DLD1 (cell line): Measurements from ENCODE around the gene KRT33B.

Experiments used
- in situ Hi-C: cut with HindIII; loops from 2 replicates; pipeline ENCODE4 v1.10.0; 2017; ENCODE audit warnings: low sequenced_read_pairs

Gene KRT33B

DNA sequence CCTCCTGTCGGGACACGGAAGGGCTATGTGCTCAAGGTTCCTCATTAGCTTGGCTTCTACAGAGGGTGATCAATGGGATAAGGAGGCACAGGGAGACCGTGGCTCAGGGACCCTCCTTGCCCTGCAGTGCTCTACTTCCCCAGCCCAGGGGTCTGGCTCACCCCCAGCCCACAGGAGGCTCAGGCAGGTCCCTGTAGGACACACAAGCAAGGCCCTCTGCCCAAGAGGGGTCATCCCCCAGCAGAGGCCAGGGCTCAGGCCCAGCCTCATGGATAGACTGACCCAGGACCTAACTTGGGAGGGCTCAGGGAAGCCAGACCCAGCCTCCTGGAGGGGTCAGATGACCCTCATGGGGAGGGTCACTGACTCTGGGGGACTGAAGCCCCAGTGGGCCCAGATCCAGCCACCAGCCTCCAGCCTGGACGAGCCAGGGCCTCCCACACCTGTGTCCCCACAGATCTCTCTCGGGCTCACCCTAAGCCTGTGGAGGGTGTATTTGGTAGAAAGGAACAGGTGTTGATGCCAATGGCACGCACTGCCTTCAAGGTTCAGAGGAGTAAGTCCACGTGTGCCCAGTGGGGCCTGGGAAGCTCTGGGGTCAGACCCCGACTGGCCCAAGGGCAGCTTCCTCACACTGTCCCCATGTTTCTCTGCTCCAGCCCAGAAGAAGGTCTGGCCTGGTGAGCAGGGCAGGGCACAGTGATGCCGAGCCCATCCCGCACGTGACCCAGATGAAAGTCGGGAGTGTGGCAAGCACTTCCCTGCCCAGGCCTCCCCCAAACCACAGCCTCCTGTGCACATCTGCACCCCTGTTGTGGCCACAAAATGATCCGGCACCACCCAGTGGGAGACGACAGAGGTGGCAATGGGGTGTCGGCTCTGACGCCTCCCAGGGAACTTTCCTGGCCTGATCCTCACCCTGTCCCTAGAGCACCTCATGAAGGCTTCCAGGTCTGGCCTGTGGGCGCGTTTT lies 43.2 kb downstream of the KRT33B start:
- in situ Hi-C loops, result no loop called here

DNA sequence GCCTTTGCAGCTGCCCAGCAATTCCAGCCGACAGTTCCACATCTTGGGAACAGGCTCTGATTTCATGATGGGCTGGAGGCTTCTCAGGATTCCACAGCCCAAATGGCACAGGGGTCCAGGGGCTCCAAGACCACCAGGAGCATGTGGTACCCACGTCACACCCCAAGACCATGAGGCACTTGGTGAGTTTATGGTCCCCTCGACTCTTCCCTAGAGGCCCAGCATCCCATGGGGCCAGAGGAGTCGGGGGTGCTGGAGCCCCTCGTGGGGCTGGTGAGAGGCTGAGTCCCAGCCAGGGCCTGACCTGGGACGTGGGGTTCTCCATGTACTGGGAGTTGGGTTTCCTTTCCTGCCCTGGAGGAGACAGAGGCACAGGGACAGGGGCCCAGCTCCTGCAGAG lies 44.0 kb downstream of the KRT33B start:
- in situ Hi-C loops, result no loop called here

DNA sequence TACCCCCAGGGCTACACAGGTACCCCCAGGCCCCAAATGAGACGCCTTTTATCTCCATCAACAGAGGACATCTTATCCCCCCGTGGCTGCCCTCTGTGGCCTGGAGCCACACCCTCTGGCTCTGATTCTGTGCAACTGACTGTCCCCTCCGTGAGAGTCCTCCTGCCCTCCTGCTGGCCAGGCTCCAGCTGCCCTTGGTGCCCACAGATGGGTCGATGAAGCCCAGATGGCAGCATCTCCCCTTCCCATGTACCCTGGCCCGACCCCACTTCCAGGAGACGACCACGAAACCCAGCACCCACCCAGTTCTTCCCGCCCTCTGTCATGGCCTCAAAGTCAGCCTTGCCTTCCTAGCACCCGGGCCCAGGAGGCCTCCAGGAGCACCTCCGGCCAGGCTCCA lies 44.5 kb downstream of the KRT33B start:
- in situ Hi-C loops, result no loop called here

DNA sequence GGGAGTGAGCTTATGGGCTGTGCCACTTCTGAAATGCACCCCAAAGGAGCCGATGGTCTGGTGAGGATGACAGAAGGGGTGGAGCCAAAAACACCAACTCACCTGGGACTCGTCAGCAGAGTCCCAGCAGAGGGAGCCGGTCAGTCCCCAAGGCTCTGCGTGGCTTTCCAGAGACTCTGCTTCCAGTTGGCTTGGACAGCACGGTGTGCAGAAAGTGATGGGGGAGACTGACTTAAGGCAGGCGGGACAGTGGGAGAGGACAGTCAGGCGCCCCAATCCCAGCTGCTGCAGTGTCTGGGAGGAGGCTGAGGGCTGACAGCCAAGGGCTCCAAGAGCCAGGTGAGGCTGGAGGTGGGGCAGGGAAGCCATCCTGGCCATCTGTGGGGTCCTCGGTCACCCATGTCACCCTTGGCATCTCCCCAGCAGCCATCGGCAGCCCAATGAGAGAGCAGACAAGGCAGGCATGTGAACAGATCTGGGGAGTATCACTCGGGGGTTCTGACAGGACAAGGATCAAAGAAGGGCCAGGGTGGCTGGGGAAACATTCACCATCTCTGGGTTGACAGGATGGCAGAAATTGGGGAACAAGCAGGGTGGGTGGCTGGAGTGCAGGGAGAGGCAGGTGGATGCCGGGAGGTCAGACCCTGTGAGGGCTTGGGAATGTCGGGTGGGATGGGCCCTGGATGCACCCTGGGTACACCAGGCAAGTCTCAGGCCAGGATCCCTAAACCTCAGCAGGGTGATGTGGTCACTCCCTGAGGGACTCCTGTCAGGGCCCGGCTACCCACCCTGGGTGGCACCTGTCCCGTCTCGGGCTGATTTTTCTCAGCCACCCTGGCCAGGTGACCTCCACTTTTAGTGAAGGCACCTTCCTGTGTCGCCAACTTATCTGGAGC lies 45.2 kb downstream of the KRT33B start:
- in situ Hi-C loops, result no loop called here

DNA sequence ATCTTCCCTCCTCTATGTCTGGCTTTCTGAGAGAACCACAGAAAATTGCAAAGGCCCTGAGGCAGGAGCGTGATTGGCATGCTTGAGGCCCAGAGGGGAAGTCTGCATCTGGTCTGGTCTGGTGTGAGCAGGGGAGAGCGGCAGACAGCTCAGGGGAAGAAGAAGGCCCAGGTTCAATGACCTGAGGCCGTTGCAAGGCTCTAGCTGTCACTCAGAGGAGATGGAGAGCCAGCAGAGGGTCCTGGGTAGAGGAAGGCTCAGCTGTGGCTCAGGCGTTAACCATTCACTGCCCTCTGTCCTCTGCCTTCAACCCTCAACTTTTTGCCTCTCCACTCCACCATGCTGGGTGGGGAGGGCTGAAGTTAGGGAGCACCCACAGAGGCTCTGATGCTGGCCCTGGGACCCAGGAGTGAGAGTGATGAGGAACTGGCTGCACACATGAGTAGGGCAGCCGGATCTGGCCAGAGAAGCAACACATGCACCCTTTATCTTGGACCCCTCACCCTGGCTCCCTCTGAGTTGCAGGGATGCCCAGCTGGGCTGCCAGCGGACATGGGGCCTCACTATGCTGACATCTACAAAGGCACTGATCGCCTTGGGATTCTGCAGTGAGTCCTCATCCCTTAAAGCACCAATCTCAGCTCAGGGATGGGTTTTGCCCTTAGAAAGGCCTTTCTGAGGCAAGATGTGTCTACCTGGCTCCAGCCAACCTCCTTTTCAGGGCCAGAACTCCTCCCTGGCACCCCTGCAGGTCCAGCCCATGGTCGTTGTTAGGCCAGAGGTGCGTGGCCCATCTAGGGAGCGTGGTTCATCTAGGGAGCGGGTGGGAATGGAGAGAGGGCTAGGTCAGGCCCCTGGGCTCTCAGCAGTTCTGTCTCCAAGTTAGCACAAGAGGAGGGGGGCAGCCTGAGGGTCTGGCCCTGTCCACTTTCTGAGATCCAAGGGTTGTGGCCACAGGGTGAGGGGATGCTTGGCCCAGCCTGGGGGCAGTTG lies 46.4 kb downstream of the KRT33B start:
- in situ Hi-C loops, result no loop called here

DNA sequence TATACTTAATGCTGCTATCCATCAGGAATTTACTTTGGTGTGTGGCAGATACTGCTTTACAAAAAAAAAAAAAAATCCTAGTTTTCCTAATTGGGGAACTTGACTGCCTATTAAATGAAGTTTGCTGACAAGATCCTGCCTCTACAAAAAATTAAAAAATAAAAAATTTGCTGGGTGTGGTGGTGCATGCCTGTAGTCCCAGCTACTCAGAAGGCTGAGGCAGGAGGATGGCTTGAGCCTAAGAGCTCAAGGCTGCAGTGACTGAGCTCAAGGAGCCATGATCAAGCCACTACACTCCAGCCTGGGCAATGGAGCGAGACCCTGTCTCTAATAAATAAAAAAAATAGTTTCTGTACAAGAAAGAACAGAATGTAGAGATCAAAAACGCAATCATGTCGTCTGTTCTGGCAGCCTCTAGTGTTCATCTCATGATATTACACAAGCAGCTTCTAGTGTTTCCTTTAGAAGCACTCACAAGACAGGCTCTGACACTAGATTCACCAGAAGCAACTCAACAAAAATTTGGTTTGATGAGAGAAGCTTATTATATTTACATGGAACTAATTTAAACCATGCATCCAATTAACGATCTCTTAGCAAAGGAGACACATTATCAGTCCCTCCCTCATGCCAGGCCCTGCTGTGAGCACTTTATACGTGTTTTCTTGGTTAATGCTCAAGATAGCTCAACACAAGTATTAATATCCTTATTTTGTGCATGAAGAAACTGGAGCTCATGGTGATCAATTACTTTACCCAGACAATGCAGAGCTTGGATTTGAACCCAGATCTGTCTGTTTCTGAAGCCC lies 47.3 kb downstream of the KRT33B start:
- in situ Hi-C loops, result no loop called here

DNA sequence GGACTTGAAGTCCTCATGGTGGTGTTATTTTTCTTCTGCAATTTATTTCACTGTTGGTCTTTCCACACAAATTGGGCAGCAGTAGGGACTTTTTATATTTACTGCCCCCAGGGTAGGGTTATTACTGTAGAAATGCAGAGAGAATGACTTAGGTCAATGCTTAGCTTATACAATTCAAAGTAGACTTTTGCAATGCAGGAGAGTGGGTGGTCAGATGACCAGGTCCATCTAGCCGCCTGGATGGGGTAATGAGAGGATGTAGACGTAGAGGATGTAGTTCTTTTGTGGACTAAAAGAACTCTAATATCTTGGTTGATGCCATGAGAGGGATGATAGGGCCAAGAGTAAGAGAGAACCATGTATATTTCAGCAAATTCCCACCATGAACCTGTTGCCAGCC lies 51.4 kb downstream of the KRT33B start:
- in situ Hi-C loops, result no loop called here

DNA sequence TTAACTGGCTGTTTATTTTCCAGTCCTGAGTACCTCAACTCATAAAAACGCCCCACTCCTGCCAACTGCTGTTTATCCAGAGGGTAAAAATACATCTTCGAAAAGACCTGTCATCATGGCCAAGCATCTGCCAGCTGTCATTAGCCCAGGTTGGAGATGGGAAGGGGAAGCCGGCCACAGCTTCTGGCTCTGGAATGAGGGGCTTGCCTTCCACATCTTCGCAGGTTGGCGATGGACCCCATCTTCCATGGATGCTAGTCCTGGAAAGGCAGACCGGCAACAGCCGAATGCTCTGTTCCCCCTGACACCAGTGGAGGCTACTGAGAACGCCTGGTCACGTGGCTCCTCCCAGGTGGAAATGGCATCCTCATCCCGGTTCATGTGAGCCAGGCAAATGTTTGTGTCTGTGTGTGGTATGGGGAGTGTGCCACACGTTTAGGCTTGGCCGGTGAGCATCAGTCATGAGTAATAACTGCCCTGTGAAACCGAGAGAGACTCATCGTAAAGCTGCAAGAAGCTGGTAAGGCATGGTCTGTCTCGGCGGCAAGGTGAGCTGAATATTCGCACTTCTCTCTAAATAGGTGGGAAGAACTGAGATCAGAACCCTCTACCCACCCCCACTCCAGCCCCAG lies 53.7 kb downstream of the KRT33B start:
- in situ Hi-C loops, result no loop called here

DNA sequence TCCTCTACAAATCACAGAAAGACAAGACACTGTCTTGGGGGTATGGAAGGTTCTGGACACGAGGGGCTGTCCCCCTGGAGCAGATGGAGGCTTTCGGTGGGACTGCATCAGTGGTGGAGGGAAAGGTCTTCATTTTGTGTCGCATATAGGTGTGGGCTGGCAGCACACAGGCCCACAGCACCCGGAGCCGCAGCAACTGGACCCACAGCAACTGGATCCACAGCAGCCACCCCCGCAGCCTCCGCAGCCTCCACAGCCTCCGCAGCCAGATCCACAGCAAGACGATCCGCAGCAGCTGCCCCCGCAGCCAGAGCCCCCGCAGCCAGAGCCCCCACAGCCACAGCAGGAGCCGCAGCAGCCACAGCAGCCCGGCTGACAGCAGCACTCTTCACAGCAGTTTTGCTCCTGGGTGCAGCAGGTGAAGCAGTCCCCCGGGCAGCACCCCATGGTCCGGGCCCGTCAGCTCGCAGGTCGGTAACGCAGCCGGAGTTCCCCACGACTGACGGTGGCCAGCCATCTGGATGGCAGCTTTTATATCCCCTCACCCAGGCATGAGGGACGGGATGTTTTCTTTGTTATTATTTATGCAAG lies 54.3 kb downstream of the KRT33B start, which contains the start of gene KRTAP17-1:
Gene KRTAP17-1, minus strand, starts transcription at position 507 of the 591 bp plus-strand sequence. Its CDS starts 60 bp downstream, at position 447.
- in situ Hi-C loops, result no loop called here
